Cardiac fibroblast (primary cell): Measurements from ENCODE around the gene INPP5A.

Experiments
- DNase-seq, 2 donors: peaks; one replicate each; pipeline versions ENCODE4 v3.0.0 to v3.0.0-alpha.2; 2010; ENCODE audit warnings: low read depth in 2 of 2
- H3K4me3 ChIP-seq, 2 donors: replicated peaks in 1 of 2; 1 replicate in 1 of 2; 2 replicates in 1 of 2; pipeline ENCODE4 v1.5.1; 2011; ENCODE audit warnings: low read depth in 2 of 2, low read length in 2 of 2, mild to moderate bottlenecking in 2 of 2, moderate library complexity in 1 of 2
- CTCF ChIP-seq: IDR thresholded peaks from one replicate; pipeline ENCODE4 v1.5.1; 2011; ENCODE audit warnings: low read depth, mild to moderate bottlenecking, low read length, inconsistent platforms

Gene INPP5A

GRCh38 chr10:132752378-132752777 lies 214.8 kb downstream of the INPP5A start:
- H3K4me3 ChIP-seq: no peak overlapping the region
- no peak for TF ChIP-seq CTCF
- no peak for DNase-seq

- TF ChIP-seq CTCF: no peak
- no peak for DNase-seq
- H3K4me3 ChIP-seq: no peak overlapping the region
Observed at GRCh38 chr10:132752961-132753360, 215.4 kb downstream of the INPP5A start.

- TF ChIP-seq CTCF: no peak
- DNase-seq: no peak
- H3K4me3 ChIP-seq: no peak overlapping the region
Observed at GRCh38 chr10:132753596-132753995, 216.0 kb downstream of the INPP5A start.

- TF ChIP-seq CTCF: no peak
- DNase-seq: no peak
- H3K4me3 ChIP-seq: no peak overlapping the region
Observed at GRCh38 chr10:132754071-132754470, 216.5 kb downstream of the INPP5A start.

- no peak for TF ChIP-seq CTCF
- no peak overlapping the region for H3K4me3 ChIP-seq
- no peak for DNase-seq
Observed at GRCh38 chr10:132755166-132755711, 217.7 kb downstream of the INPP5A start.

GRCh38 chr10:132756591-132756990 lies 219.0 kb downstream of the INPP5A start:
- TF ChIP-seq CTCF: no peak
- no peak overlapping the region for H3K4me3 ChIP-seq
- DNase-seq: no peak

GRCh38 chr10:132757171-132757570 lies 219.6 kb downstream of the INPP5A start:
- no peak overlapping the region for H3K4me3 ChIP-seq
- no peak for DNase-seq
- TF ChIP-seq CTCF: no peak
